PC-9 (cell line): ENCODE data around the gene ARHGAP24.

ENCODE experiments used
- CTCF ChIP-seq: fragments of 200-600 bp; sonication (generic); conservative IDR thresholded peaks from 2 replicates; pipeline ENCODE4 v1.6.1; 2017; ENCODE audit warnings: mixed run types, antibody characterized with exemption, mild to moderate bottlenecking, moderate library complexity
- EZH2 ChIP-seq: fragments of 200-600 bp; sonication (generic); IDR thresholded peaks from 2 replicates; pipeline ENCODE4 v1.8.0; 2017; ENCODE audit warnings: antibody characterized with exemption, low read depth

- TF ChIP-seq CTCF (no peak), EZH2 (no peak)
Measured at GRCh38 chr4:85548116-85548515, 73.2 kb downstream of the ARHGAP24 start.
